Stimulated activated naive CD4-positive, alpha-beta T cell (primary cell): ENCODE data around the gene CLHC1.
A peak's percentile ranks its signal among the peaks of the same experiment; 100 is the strongest.

Experiments
- DNase-seq, 6 experiments: peaks; one replicate each; lab custom pipeline; 2025; lab: John Stamatoyannopoulos, UW

CLHC1 gene

GRCh38 chr2:55169359-55169758 lies 62.7 kb downstream of the CLHC1 start:
- DNase-seq: no peak

GRCh38 chr2:55168221-55169154 lies 63.6 kb downstream of the CLHC1 start:
- DNase-seq: peak in 5 of 6 experiments; percentile 2 to 51 (median 10)

- DNase-seq: no peak
Measured at GRCh38 chr2:55165626-55166025, 66.5 kb downstream of the CLHC1 start.

- DNase-seq: no peak
Measured at GRCh38 chr2:55164534-55165480, 67.3 kb downstream of the CLHC1 start.

- DNase-seq: no peak
Measured at GRCh38 chr2:55163941-55164390, 68.1 kb downstream of the CLHC1 start.

GRCh38 chr2:55163274-55163721 lies 68.8 kb downstream of the CLHC1 start:
- DNase-seq: no peak

GRCh38 chr2:55162284-55163006 lies 69.6 kb downstream of the CLHC1 start:
- DNase-seq: no peak

- no peak for DNase-seq
Measured at GRCh38 chr2:55161295-55162210, 70.5 kb downstream of the CLHC1 start.

GRCh38 chr2:55160422-55160821 lies 71.7 kb downstream of the CLHC1 start:
- no peak for DNase-seq

GRCh38 chr2:55159752-55160151 lies 72.3 kb downstream of the CLHC1 start:
- no peak for DNase-seq

- no peak for DNase-seq
Measured at GRCh38 chr2:55159037-55159651, 72.9 kb downstream of the CLHC1 start.

- no peak for DNase-seq
Measured at GRCh38 chr2:55158111-55158814, 73.8 kb downstream of the CLHC1 start.

- no peak for DNase-seq
Measured at GRCh38 chr2:55157474-55157884, 74.6 kb downstream of the CLHC1 start.

- no peak for DNase-seq
Measured at GRCh38 chr2:55156984-55157383, 75.1 kb downstream of the CLHC1 start.

GRCh38 chr2:55156326-55156725 lies 75.8 kb downstream of the CLHC1 start:
- no peak for DNase-seq

GRCh38 chr2:55155764-55156281 lies 76.3 kb downstream of the CLHC1 start:
- no peak for DNase-seq

- no peak for DNase-seq
Measured at GRCh38 chr2:55155206-55155605, 76.9 kb downstream of the CLHC1 start.

- DNase-seq: no peak
Measured at GRCh38 chr2:55154525-55155030, 77.5 kb downstream of the CLHC1 start.
